ENCODE data around the gene LAMA2. TPM values are rescaled to one million over a fixed set of nuclear protein-coding genes. Genes with fewer than 3 reads are reported as not detected.

LAMA2 gene
- total RNA-seq, 1 donor from 2014 or later: 0.47 TPM

DNA sequence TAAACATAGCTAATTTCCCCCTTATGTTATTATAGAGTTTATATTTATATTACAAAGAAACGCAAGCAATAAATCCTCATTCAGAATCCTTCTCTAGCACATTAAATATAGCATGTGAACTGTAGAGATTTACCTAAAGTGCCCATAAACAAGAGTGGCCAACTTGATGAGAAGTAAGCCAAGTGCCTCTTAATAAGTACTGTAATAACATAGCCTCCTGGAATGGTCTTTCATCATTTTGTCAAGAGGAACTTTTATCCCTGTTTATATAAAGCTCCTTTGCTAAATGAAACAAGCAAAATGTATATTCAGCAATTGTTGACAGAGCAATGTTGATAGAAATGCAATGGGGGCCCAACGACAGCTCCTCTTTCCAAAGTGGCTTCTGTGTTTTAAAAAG is 632.1 kb downstream of the LAMA2 start:
- Mint-ChIP-seq H3K4me1 (peaks cover 11% of the 10 kb centered on the region), H3K36me3 (ENCODE audit: low read depth) (no peaks in the 10 kb centered on the region), H3K4me3 (no peak overlapping the region), H3K9me3 (no peaks in the 10 kb centered on the region), H3K27me3 (ENCODE audit: low read depth) (no peaks in the 10 kb centered on the region), H3K27ac (ENCODE audit: unreplicated experiment) (no peak overlapping the region)
- TF ChIP-seq, protein P1, sequence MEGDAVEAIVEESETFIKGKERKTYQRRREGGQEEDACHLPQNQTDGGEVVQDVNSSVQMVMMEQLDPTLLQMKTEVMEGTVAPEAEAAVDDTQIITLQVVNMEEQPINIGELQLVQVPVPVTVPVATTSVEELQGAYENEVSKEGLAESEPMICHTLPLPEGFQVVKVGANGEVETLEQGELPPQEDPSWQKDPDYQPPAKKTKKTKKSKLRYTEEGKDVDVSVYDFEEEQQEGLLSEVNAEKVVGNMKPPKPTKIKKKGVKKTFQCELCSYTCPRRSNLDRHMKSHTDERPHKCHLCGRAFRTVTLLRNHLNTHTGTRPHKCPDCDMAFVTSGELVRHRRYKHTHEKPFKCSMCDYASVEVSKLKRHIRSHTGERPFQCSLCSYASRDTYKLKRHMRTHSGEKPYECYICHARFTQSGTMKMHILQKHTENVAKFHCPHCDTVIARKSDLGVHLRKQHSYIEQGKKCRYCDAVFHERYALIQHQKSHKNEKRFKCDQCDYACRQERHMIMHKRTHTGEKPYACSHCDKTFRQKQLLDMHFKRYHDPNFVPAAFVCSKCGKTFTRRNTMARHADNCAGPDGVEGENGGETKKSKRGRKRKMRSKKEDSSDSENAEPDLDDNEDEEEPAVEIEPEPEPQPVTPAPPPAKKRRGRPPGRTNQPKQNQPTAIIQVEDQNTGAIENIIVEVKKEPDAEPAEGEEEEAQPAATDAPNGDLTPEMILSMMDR (conservative IDR thresholded peaks at IDR 0.05): no peak
- DNase-seq (ENCODE audit: low read depth, low spot score): no peak

DNA sequence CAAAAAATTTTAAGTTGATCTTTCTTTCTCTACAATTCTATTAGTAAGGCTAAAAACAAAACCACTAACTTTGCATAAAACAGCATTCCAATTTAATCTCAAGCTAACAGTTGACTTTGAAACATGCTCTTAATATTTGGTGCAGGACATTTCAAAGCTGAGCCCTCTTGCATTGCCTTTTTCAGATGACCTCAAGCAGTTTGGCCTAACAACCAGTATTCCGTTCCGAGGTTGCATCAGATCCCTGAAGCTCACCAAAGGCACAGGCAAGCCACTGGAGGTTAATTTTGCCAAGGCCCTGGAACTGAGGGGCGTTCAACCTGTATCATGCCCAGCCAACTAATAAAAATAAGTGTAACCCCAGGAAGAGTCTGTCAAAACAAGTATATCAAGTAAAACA is 633.1 kb downstream of the LAMA2 start:
- Mint-ChIP-seq H3K4me3 (no peak overlapping the region), H3K4me1 (peaks cover 9% of the 10 kb centered on the region), H3K9me3 (no peaks in the 10 kb centered on the region), H3K27ac (ENCODE audit: unreplicated experiment) (no peak overlapping the region), H3K27me3 (ENCODE audit: low read depth) (no peaks in the 10 kb centered on the region), H3K36me3 (ENCODE audit: low read depth) (no peaks in the 10 kb centered on the region)
- DNase-seq (ENCODE audit: low read depth, low spot score): no peak
- TF ChIP-seq, protein P1 (conservative IDR thresholded peaks at IDR 0.05): no peak

DNA sequence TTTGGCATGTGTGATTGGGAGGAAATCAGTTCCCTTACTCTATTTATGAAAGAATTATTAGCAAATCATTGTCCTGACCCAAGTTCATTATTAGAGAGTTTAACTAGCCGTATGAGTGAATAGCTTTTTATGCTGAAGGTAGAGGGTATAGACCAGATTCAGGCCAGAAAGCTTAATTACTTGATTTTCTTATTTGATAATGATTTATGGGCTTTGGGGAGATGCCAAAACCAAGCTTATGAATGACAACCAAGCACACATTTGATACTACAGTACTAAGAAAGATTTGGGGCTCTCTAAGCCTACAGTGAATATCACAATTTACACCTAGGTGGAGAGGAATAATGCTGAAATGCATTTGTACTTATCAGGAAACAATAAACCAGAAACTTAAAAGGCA is 633.8 kb downstream of the LAMA2 start:
- no peak for DNase-seq (ENCODE audit: low read depth, low spot score)
- H3K27ac Mint-ChIP-seq (ENCODE audit: unreplicated experiment): no peak overlapping the region
- H3K4me3 Mint-ChIP-seq: no peak overlapping the region
- H3K36me3 Mint-ChIP-seq (ENCODE audit: low read depth): no peaks in the 10 kb centered on the region
- H3K27me3 Mint-ChIP-seq (ENCODE audit: low read depth): no peaks in the 10 kb centered on the region
- no peaks in the 10 kb centered on the region for H3K9me3 Mint-ChIP-seq
- H3K4me1 Mint-ChIP-seq: peaks cover 9% of the 10 kb centered on the region
- TF ChIP-seq, protein P1 (conservative IDR thresholded peaks at IDR 0.05): no peak

DNA sequence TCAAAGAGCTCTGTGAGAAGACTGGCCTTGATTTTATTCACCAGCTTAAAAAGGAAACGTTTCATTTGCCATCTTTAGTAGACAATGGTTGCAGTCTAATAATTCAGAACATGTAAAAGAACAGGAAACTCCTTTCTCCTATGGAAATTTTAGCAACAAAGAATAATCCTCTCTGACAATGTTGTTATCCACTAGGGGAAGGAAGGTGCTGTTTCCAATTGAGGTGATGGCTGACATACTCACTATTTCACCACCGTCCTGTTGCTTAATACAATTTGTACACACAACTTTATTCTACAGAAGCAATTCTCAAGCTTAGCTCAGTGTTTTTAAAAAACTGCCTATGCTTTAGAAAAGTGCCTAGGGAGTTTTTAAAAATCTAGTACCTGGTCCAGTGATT is 634.4 kb downstream of the LAMA2 start:
- peaks cover 9% of the 10 kb centered on the region for H3K4me1 Mint-ChIP-seq
- no peak overlapping the region for H3K4me3 Mint-ChIP-seq
- H3K27ac Mint-ChIP-seq (ENCODE audit: unreplicated experiment): no peak overlapping the region
- H3K36me3 Mint-ChIP-seq (ENCODE audit: low read depth): no peaks in the 10 kb centered on the region
- no peaks in the 10 kb centered on the region for H3K9me3 Mint-ChIP-seq
- no peaks in the 10 kb centered on the region for H3K27me3 Mint-ChIP-seq (ENCODE audit: low read depth)
- TF ChIP-seq, protein P1 (conservative IDR thresholded peaks at IDR 0.05): no peak
- DNase-seq (ENCODE audit: low read depth, low spot score): no peak

DNA sequence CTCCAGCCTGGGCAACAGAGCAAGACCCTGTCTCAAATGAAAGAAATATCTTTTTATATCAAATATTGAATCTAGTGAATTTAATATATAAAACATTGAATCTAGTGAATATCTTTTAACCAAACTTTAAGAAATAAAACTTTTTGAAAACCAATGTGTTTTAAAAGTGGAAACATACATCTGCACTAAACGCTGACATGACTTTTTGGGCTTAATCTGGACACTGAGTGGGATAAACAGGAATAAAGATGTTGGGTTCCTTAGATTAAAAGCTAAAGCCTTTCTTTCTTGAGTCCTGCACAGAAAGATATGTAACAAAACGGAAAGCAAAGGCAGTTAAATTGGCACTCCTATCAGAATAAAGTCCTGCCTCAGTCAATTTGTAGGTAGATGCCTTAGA is 636.8 kb downstream of the LAMA2 start:
- DNase-seq (ENCODE audit: low read depth, low spot score): no peak
- no peak overlapping the region for H3K27ac Mint-ChIP-seq (ENCODE audit: unreplicated experiment)
- H3K9me3 Mint-ChIP-seq: no peaks in the 10 kb centered on the region
- H3K27me3 Mint-ChIP-seq (ENCODE audit: low read depth): no peaks in the 10 kb centered on the region
- TF ChIP-seq, protein P1 (conservative IDR thresholded peaks at IDR 0.05): no peak
- no peaks in the 10 kb centered on the region for H3K36me3 Mint-ChIP-seq (ENCODE audit: low read depth)
- H3K4me3 Mint-ChIP-seq: no peak overlapping the region
- H3K4me1 Mint-ChIP-seq: peaks cover 9% of the 10 kb centered on the region

DNA sequence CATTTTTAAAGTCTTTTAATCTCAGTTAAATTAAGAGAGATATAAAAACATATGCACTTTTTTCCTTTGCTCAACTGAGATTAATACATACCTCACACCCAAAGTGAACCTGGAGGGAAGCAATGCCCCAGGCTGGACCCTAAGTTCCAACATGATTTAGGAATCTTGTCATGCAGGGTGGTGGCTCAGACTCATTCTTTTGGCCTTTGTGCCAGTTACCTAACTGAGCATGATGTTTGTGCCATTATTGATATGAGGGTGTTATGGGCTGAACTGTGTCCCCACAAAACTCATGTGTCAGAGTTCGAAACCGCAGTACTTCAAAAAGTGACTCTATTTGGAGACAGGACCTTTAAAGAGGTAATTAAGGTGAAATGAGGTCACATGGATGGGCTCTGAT is 639.0 kb downstream of the LAMA2 start:
- peaks cover 19% of the 10 kb centered on the region for H3K4me1 Mint-ChIP-seq
- H3K9me3 Mint-ChIP-seq: no peaks in the 10 kb centered on the region
- no peak overlapping the region for H3K4me3 Mint-ChIP-seq
- H3K27me3 Mint-ChIP-seq (ENCODE audit: low read depth): no peaks in the 10 kb centered on the region
- no peaks in the 10 kb centered on the region for H3K36me3 Mint-ChIP-seq (ENCODE audit: low read depth)
- TF ChIP-seq, protein P1 (conservative IDR thresholded peaks at IDR 0.05): no peak
- DNase-seq (ENCODE audit: low read depth, low spot score): no peak
- no peak overlapping the region for H3K27ac Mint-ChIP-seq (ENCODE audit: unreplicated experiment)
